T-helper 2 cell treated with Interferon-gamma antibody and Interleukin-4, amounts not matched to agents 100 ng/mL and 5 ng/mL, for 36 hours (primary cell): ENCODE measurements around the gene ACP6. TPM values are rescaled to one million over a fixed set of nuclear protein-coding genes. Genes with fewer than 3 reads are reported as not detected.

Source experiments
- intact Hi-C: fragments of 100-400 bp; cut with micrococcal nuclease; formaldehyde crosslinking; loops from one replicate; pipeline ENCODE4 v1.15.1; 2023
- total RNA-seq: library from RNA; stranded (reverse); gene quantifications from 2 replicates; pipeline ENCODE4 v1.2.3, GENCODE V29; 2022

The ACP6 gene
- total RNA-seq, 1 donor from 2014 or later = 12.7 TPM

GRCh38 chr1:147624529-147624928, 45.8 kb downstream of the ACP6 start:
- intact Hi-C loops = no loop called here

DNA sequence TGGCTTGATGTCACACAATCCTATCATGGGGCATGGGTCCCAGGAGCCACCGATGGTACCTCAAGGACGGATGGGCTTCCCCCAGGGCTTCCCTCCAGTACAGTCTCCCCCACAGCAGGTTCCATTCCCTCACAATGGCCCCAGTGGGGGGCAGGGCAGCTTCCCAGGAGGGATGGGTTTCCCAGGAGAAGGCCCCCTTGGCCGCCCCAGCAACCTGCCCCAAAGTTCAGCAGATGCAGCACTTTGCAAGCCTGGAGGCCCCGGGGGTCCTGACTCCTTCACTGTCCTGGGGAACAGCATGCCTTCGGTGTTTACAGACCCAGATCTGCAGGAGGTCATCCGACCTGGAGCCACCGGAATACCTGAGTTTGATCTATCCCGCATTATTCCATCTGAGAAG, 46.3 kb downstream of the ACP6 start:
- intact Hi-C loops = no loop called here

DNA sequence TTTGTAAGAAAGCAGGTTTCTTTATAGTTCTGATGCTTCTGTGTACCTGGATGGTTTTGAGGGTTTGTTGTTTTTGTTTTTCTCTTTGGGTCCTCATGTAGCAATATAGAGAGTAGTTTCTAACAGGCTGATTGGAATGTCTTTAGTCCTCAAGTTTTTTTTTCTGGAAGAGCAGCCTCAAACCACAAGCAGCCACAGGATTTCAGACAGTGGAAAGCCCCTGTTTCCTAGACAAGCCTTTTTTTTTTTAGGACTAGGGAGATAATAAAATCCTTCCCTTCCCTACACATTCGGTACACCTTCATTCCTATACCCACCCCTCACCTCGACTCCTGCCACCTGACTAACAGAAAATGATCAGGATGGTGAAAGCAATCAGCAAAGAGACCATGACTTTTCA, 47.6 kb downstream of the ACP6 start:
- intact Hi-C loops = no loop called here

GRCh38 chr1:147620543-147620942, 49.8 kb downstream of the ACP6 start:
- intact Hi-C loops = no loop called here

- intact Hi-C loops = loop anchor here (2.0 to 5.0 kb wide), 4 partner anchors 37 to 125 kb away; partner anchors contain the start of genes ACP6 and BCL9
These were observed 50.6 kb downstream of the ACP6 start for GRCh38 chr1:147619741-147620140.

DNA sequence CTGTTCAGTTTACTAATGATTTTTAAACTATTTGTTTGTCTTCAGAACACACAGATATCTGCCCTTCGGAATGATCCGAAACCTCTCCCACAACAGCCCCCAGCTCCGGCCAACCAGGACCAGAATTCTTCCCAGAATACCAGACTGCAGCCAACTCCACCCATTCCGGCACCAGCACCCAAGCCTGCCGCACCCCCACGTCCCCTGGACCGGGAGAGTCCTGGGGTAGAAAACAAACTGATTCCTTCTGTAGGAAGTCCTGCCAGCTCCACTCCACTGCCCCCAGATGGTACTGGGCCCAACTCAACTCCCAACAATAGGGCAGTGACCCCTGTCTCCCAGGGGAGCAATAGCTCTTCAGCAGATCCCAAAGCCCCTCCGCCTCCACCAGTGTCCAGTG, 51.6 kb downstream of the ACP6 start:
- intact Hi-C loops = loop anchor here (1.0 to 5.0 kb wide), 5 partner anchors 18 to 124 kb away; partner anchors contain the start of genes ACP6 and BCL9

GRCh38 chr1:147618077-147618569, 52.2 kb downstream of the ACP6 start:
- intact Hi-C loops = loop anchor here (1.0 to 5.0 kb wide), 5 partner anchors 18 to 123 kb away; partner anchors contain the start of genes ACP6 and BCL9

DNA sequence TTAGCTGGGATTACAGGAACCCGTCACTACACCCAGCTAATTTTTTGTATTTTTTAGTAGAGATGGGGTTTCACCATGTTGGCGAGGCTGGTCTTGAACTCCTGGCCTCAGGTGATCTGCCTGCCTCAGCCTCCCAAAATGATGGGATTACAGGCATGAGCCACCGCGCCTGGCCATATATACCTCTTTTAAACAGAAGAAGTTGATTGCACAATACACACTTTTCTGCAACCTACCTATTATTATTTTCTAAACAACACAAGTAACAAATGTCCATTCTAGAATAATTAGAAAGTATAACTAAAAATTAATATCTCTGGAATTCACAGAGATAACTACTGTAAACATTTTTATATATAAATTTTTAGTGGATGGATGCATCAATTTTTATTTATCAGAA, 55.4 kb downstream of the ACP6 start:
- intact Hi-C loops = loop anchor here (5.0 kb wide), 2 partner anchors 33 to 73 kb away; partner anchors contain the start of gene BCL9

- intact Hi-C loops = no loop called here
These were observed 56.8 kb downstream of the ACP6 start for GRCh38 chr1:147613506-147613905.

DNA sequence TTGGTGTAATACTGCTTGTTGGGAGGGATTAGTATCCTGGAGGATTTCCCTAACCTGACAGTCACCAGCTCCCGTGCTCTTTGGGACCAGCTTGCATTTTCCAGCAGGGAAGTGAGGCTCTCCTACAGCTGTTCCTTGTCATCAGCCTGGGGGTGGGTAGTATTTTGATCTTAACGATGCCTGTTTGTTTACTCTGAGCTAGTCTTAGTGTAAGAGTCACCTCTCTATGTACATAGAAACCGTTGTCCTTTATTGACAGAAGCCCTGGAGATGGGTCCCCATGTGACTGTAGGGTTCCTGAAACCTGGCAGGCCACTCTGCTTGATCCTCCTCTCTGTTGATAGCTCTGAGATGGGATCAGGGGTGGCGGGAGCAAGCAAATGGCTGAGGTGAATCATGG, 58.0 kb downstream of the ACP6 start:
- intact Hi-C loops = no loop called here

GRCh38 chr1:147611586-147611985, 58.7 kb downstream of the ACP6 start:
- intact Hi-C loops = no loop called here

DNA sequence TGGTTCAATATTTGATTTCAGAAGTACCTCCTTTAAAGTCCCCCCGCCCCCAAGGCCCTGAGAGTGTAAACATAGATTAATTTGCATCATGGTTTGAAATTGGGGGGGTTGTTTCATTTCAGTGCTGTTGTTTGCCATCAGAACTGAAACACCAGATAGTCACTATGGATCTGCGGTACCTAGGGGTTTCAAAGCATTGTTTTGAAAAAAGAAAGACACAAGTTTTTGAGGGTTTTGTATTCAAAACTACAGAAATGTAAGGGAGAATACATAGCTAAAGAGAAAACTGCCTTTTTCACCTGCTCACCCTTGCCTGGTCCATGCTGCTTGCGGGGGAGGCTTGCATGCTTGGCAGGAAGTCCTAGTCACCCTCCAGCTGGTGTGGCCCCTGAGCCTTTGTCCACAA, 59.3 kb downstream of the ACP6 start:
- intact Hi-C loops = no loop called here

GRCh38 chr1:147609358-147609757, 61.0 kb downstream of the ACP6 start:
- intact Hi-C loops = no loop called here

GRCh38 chr1:147608596-147608995, 61.7 kb downstream of the ACP6 start:
- intact Hi-C loops = no loop called here

- intact Hi-C loops = no loop called here
These were observed 64.7 kb downstream of the ACP6 start for GRCh38 chr1:147605591-147605990.

- intact Hi-C loops = no loop called here
These were observed 66.3 kb downstream of the ACP6 start for GRCh38 chr1:147603986-147604385.

DNA sequence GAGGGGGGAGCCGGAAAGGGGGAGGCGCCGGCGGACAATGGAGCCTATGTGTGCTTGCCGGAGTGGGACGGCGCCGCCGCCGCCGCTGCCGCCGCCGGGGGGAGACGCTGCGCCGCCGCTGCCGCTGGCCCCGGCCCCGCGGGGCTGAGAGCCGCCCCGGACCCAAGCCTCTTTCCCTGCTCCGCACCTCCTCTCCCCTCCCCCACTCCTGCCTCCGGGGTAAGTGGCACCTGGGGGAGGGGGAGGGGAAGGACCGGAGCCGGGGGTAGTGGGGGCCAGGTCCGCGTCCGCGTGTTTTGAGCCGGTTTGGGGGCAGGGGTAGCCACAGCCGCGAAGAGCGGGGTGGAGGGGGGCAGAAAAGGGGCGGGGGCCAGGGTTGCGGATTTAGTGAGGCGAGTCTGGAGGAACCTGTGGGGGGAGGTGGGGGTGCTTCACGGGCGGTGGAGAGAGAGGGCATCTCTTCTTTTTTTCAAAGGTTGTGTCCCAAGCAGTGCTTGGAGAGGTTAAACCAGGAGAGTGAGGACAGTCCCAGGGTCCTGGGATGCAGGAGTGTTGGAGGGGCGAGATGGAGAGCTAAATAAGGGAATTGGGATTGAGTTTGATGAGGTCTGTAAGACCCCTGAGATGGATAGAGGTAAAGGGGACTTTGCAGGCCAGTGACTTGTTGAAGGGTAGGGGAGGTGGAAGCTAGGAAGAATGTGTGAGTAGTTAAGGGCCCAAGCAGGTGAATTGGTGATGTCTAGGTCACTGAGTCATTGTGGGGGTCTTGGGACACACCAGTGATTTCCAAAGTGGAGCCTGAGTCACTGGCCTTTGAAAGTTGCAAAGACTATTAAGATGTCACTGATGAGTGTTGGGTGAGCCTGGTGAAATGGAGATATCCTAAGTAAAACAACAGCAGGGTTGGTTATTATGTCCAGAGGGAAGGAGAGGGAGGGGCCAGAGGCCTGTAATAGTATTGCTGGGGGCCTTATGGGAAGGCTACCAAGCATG, 69.9 kb downstream of the ACP6 start:
- intact Hi-C loops = loop anchor here (1.0 to 2.0 kb wide), 2 partner anchors 18 to 40 kb away; no protein-coding TSS in a partner anchor

- intact Hi-C loops = loop anchor here (1.0 to 2.0 kb wide), 4 partner anchors 19 to 58 kb away; partner anchors contain the start of gene BCL9
These were observed 70.8 kb downstream of the ACP6 start for GRCh38 chr1:147599362-147600118.

DNA sequence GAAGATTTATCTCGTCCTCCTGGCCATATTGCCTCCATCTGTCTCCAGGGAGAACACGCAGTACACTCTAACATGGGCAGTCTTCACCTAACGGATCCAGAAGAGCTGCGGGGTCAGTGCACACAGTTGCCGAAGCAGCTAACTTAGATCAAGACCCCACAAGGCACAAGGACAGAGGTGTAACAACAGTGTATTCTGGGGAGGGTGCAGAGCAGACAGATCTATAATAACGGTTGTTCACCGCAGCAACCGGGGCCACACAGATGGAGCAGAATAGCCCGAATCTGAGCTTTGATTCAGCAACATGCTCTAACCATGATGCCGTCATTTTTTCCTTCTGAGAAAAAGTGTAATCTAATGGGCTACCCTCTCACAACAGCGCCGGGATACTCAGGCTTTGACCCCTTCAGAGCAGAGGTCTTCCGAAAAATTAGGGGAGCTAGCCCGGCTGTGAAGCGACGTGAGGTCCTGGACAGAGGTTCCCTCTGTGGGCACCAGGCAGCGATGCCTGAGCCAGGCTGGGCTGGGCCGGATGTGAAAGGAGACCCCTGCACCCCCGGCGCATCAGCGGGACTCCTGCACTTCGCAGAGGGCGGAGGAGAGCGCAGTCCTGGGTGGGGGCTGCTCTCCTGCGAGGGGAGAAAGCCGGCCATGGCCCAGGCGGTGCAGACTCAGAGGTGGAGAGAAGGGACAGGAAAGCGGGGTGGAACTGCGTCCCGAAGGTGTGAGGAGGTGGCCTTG, 71.5 kb downstream of the ACP6 start:
- intact Hi-C loops = loop anchor here (1.0 kb wide), 2 partner anchors 53 to 57 kb away; partner anchors contain the start of gene BCL9

DNA sequence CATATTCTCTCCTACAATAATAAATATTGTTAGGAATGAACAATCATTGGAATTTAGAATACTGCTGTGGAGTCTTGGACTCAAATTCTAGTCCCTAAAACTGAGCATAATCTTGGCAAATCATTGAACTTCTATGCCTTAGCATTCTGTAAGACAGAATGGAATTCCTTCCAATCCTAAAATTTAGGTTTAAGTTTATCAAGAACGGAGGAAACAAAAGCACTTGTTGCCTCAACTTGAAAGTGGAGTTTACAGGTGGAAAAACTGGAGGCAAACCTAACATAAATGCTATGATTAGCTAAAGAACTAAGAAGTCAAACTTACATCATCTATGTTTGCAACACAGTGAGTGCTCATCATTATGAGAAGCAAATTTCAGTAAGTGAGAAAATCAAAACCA, 73.3 kb downstream of the ACP6 start:
- intact Hi-C loops = no loop called here
